H9 (cell line): ENCODE measurements around the gene GJD4. TPM values are rescaled to one million over a fixed set of nuclear protein-coding genes. Genes with fewer than 3 reads are reported as not detected.

ENCODE experiments used
- DNase-seq: peaks from one replicate; pipeline ENCODE4 v3.0.0-alpha.2; 2017
- H2AFZ ChIP-seq: one replicate; pipeline ENCODE4 v1.6.1; 2013; ENCODE audit warnings: mild to moderate bottlenecking, low read length, control low read depth, moderate library complexity
- H2AK5ac ChIP-seq: 2 replicates; pipeline ENCODE4 v1.6.1; 2013; ENCODE audit warnings: low read length, control low read depth, mixed read lengths; ENCODE audit not compliant: insufficient read length
- H2BK120ac ChIP-seq: one replicate; pipeline ENCODE4 v1.6.1; 2013; ENCODE audit warnings: low read depth, mild to moderate bottlenecking, low read length, control low read depth, inconsistent platforms; ENCODE audit not compliant: poor library complexity, severe bottlenecking
- H2BK12ac ChIP-seq: 2 replicates; pipeline ENCODE4 v1.6.1; 2013; ENCODE audit warnings: low read length, control low read depth, mixed read lengths, low read depth; ENCODE audit not compliant: insufficient read length
- H2BK15ac ChIP-seq: 2 replicates; pipeline ENCODE4 v1.6.1; 2013; ENCODE audit warnings: low read depth, low read length, control low read depth
- H2BK20ac ChIP-seq: one replicate; pipeline ENCODE4 v1.6.1; 2013; ENCODE audit warnings: low read depth, mild to moderate bottlenecking, low read length, control low read depth, inconsistent platforms; ENCODE audit not compliant: poor library complexity, severe bottlenecking
- H2BK5ac ChIP-seq: 2 replicates; pipeline ENCODE4 v1.6.1; 2013; ENCODE audit warnings: low read length, control low read depth, mixed read lengths; ENCODE audit not compliant: insufficient read length
- H3K14ac ChIP-seq: 2 replicates; pipeline ENCODE4 v1.6.1; 2013; ENCODE audit warnings: low read length, control low read depth; ENCODE audit not compliant: insufficient read depth
- H3K18ac ChIP-seq: 2 replicates; pipeline ENCODE4 v1.6.1; 2013; ENCODE audit warnings: low read depth, mild to moderate bottlenecking, mixed read lengths, low read length, control low read depth; ENCODE audit not compliant: insufficient read length
- H3K23ac ChIP-seq: 2 replicates; pipeline ENCODE4 v1.6.1; 2013; ENCODE audit warnings: low read length, control low read depth, mixed read lengths, low read depth; ENCODE audit not compliant: insufficient read length
- H3K23me2 ChIP-seq: 2 replicates; pipeline ENCODE4 v1.6.1; 2013; ENCODE audit warnings: low read depth, mild to moderate bottlenecking, mixed read lengths, low read length, control low read depth; ENCODE audit not compliant: insufficient read length, poor library complexity, severe bottlenecking
- H3K27ac ChIP-seq: 2 replicates; pipeline ENCODE4 v1.5.1; 2013; ENCODE audit warnings: low read length, control low read depth, mixed read lengths, low read depth; ENCODE audit not compliant: insufficient read length
- H3K27me3 ChIP-seq: 2 replicates; pipeline ENCODE4 v1.6.1; 2013; ENCODE audit warnings: low read length, control low read depth, inconsistent platforms; ENCODE audit not compliant: insufficient read depth
- H3K4ac ChIP-seq: 2 replicates; pipeline ENCODE4 v1.6.1; 2013; ENCODE audit warnings: low read depth, mild to moderate bottlenecking, control low read depth, inconsistent platforms, low read length, moderate library complexity
- H3K4me1 ChIP-seq: 2 replicates; pipeline ENCODE4 v1.6.1; 2013; ENCODE audit warnings: low read length, control low read depth, inconsistent platforms; ENCODE audit not compliant: insufficient read depth
- H3K4me2 ChIP-seq: 2 replicates; pipeline ENCODE4 v1.6.1; 2013; ENCODE audit warnings: low read length, control low read depth, mixed read lengths; ENCODE audit not compliant: insufficient read length, insufficient read depth
- H3K56ac ChIP-seq: 2 replicates; pipeline ENCODE4 v1.6.1; 2013; ENCODE audit warnings: low read depth, mild to moderate bottlenecking, mixed read lengths, low read length, control low read depth; ENCODE audit not compliant: insufficient read length
- H3K79me1 ChIP-seq: 2 replicates; pipeline ENCODE4 v1.6.1; 2013; ENCODE audit warnings: low read depth, mild to moderate bottlenecking, moderate library complexity, low read length, control low read depth, inconsistent platforms; ENCODE audit not compliant: insufficient read depth, poor library complexity, severe bottlenecking
- H3K79me2 ChIP-seq: 2 replicates; pipeline ENCODE4 v1.6.1; 2013; ENCODE audit warnings: low read length, control low read depth, inconsistent platforms; ENCODE audit not compliant: insufficient read depth
- H3K9ac ChIP-seq: 2 replicates; pipeline ENCODE4 v1.6.1; 2013; ENCODE audit warnings: low read length, control low read depth, mixed read lengths; ENCODE audit not compliant: insufficient read length; ENCODE audit errors: extremely low read depth
- H3K9me3 ChIP-seq: one replicate; pipeline ENCODE4 v1.6.1; 2013; ENCODE audit warnings: low read depth, low read length, inconsistent platforms; ENCODE audit not compliant: control insufficient read depth
- H3T11ph ChIP-seq: one replicate; pipeline ENCODE4 v1.6.1; 2013; ENCODE audit warnings: mild to moderate bottlenecking, low read length, control low read depth, inconsistent platforms
- H4K20me1 ChIP-seq: one replicate; pipeline ENCODE4 v1.6.1; 2013; ENCODE audit not compliant: control insufficient read depth, insufficient read length, insufficient read depth
- H4K5ac ChIP-seq: 2 replicates; pipeline ENCODE4 v1.6.1; 2013; ENCODE audit warnings: low read depth, mild to moderate bottlenecking, mixed read lengths, low read length, control low read depth; ENCODE audit not compliant: insufficient read length
- H4K8ac ChIP-seq: replicated peaks from 2 replicates; pipeline ENCODE4 v1.6.1; 2013; ENCODE audit warnings: low read length, control low read depth, mixed read lengths, low read depth; ENCODE audit not compliant: insufficient read length
- H4K91ac ChIP-seq: 2 replicates; pipeline ENCODE4 v1.6.1; 2013; ENCODE audit warnings: low read depth, mild to moderate bottlenecking, moderate library complexity, mixed read lengths, low read length, control low read depth; ENCODE audit not compliant: insufficient read length
- H3K27ac Mint-ChIP-seq, 3 experiments: 2 replicates in 2 of 3; 3 replicates in 1 of 3; pipeline ENCODE4 v1.8.0; 2020 to 2021; ENCODE audit warnings: mixed read lengths in 3 of 3, mild to moderate bottlenecking in 1 of 3, moderate library complexity in 1 of 3
- H3K27me3 Mint-ChIP-seq: 2 replicates; pipeline ENCODE4 v1.8.0; 2021; ENCODE audit warnings: low read depth, mild to moderate bottlenecking, moderate library complexity, mixed read lengths
- H3K36me3 Mint-ChIP-seq, 3 experiments: 2 replicates in 2 of 3; 3 replicates in 1 of 3; pipeline ENCODE4 v1.8.0; 2020 to 2021; ENCODE audit warnings: low read depth in 3 of 3, mixed read lengths in 3 of 3; ENCODE audit not compliant: insufficient read depth in 1 of 3
- H3K4me1 Mint-ChIP-seq, 2 experiments: 2 replicates each; pipeline ENCODE4 v1.8.0; 2020; ENCODE audit warnings: mixed read lengths in 2 of 2
- H3K4me3 Mint-ChIP-seq, 2 experiments: 2 replicates in 1 of 2; 3 replicates in 1 of 2; pipeline ENCODE4 v1.8.0; 2020 to 2021; ENCODE audit warnings: mild to moderate bottlenecking in 2 of 2, mixed read lengths in 2 of 2, moderate library complexity in 1 of 2
- H3K9me3 Mint-ChIP-seq, 2 experiments: 2 replicates in 1 of 2; 3 replicates in 1 of 2; pipeline ENCODE4 v1.8.0; 2020; ENCODE audit warnings: mild to moderate bottlenecking in 2 of 2, mixed read lengths in 2 of 2, moderate library complexity in 1 of 2
- WGBS: extraction: QIAGEN DNeasy Blood & Tissue Kit; methylation state at CpG from one replicate; pipeline ENCODE4 v1.1.7; 2013; ENCODE audit warnings: missing lambda C conversion rate, low lambda C conversion rate, mixed read lengths; ENCODE audit not compliant: insufficient read length; ENCODE audit errors: extremely low coverage; 5-methylcytosine and 5-hydroxymethylcytosine counted together
- total RNA-seq: library from RNA; stranded (reverse); gene quantifications from 2 replicates; pipeline ENCODE4 v1.2.1, GENCODE V29; 2021
- TF ChIP-seq, protein P1 (sequence below): fragments of 200-600 bp; sonication (generic); conservative IDR thresholded peaks from 3 replicates; pipeline ENCODE4 v1.8.0; 2021; ENCODE audit warnings: antibody characterized with exemption, mild to moderate bottlenecking

Gene GJD4
- total RNA-seq, 1 experiment from 2014 or later, result not detected

GRCh38 chr10:35652824-35653223 lies 47.7 kb downstream of the GJD4 start:
- Histone ChIP-seq H2BK15ac (no peak overlapping the region), H4K8ac (no peak overlapping the region), H3K79me2 (no peaks in the 10 kb centered on the region), H2AFZ (no peak overlapping the region), H4K91ac (no peak overlapping the region), H2BK12ac (no peak overlapping the region), H3T11ph (no peak overlapping the region), H3K79me1 (no peaks in the 10 kb centered on the region), H3K18ac (no peak overlapping the region), H4K20me1 (no peaks in the 10 kb centered on the region), H3K23ac (no peak overlapping the region), H3K4me2 (no peak overlapping the region), H3K9me3 (no peaks in the 10 kb centered on the region), H4K5ac (no peak overlapping the region), H3K27ac (no peak overlapping the region), H3K56ac (no peak overlapping the region), H3K14ac (no peak overlapping the region), H3K9ac (no peak overlapping the region), H3K27me3 (no peaks in the 10 kb centered on the region), H2BK5ac (no peak overlapping the region), H3K23me2 (no peaks in the 10 kb centered on the region), H2AK5ac (no peak overlapping the region), H3K4ac (no peak overlapping the region), H3K4me1 (peaks cover 4% of the 10 kb centered on the region; the same call in 1 of the 2 replicates), H2BK20ac (no peak overlapping the region), H2BK120ac (no peak overlapping the region)
- WGBS, result no CpG with 5 or more reads among the region's 2 CpGs
- Mint-ChIP-seq H3K4me3 (no peak overlapping the region), H3K27me3 (no peaks in the 10 kb centered on the region; the same call in 1 of the 2 replicates), H3K4me1 (peaks cover 8 to 9% of the 10 kb centered on the region in 2 experiments), H3K9me3 (peaks cover 0 to under 1% of the 10 kb centered on the region in 2 experiments; a peak in 2 of 5 replicates), H3K36me3 (peaks cover under 1 to 3% (median 1%) of the 10 kb centered on the region in 3 experiments; a peak in 4 of 7 replicates), H3K27ac (no peak overlapping the region)
- DNase-seq, result no peak
- TF ChIP-seq, protein P1, sequence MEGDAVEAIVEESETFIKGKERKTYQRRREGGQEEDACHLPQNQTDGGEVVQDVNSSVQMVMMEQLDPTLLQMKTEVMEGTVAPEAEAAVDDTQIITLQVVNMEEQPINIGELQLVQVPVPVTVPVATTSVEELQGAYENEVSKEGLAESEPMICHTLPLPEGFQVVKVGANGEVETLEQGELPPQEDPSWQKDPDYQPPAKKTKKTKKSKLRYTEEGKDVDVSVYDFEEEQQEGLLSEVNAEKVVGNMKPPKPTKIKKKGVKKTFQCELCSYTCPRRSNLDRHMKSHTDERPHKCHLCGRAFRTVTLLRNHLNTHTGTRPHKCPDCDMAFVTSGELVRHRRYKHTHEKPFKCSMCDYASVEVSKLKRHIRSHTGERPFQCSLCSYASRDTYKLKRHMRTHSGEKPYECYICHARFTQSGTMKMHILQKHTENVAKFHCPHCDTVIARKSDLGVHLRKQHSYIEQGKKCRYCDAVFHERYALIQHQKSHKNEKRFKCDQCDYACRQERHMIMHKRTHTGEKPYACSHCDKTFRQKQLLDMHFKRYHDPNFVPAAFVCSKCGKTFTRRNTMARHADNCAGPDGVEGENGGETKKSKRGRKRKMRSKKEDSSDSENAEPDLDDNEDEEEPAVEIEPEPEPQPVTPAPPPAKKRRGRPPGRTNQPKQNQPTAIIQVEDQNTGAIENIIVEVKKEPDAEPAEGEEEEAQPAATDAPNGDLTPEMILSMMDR, result no peak
